Stimulated activated CD8-positive, alpha-beta memory T cell treated with anti-CD3 and anti-CD28 coated beads, Interleukin-15, amount 100 ng/mL, for 4 hours (primary cell): Measurements from ENCODE around the gene PRCD.

ENCODE experiments used
- DNase-seq, 2 donors: peaks; one replicate each; pipeline ENCODE4 v3.0.0-alpha.2; 2020; ENCODE audit warnings: low read depth in 2 of 2

The PRCD gene

GRCh38 chr17:76540381-76541300, 797 bp downstream of the PRCD start:
- no peak for DNase-seq

GRCh38 chr17:76541739-76542454, 2.1 kb downstream of the PRCD start:
- no peak for DNase-seq

- no peak for DNase-seq
Measured at GRCh38 chr17:76542566-76542971, 2.7 kb downstream of the PRCD start.

- DNase-seq, result no peak
Measured at GRCh38 chr17:76542984-76543383, 3.1 kb downstream of the PRCD start.

GRCh38 chr17:76543482-76543825, 3.6 kb downstream of the PRCD start:
- no peak for DNase-seq

- no peak for DNase-seq
Measured at GRCh38 chr17:76543826-76544545, 4.1 kb downstream of the PRCD start.

GRCh38 chr17:76544546-76545365, 4.9 kb downstream of the PRCD start:
- no peak for DNase-seq

GRCh38 chr17:76545918-76546555, 6.2 kb downstream of the PRCD start:
- no peak for DNase-seq

GRCh38 chr17:76546556-76547182, 6.8 kb downstream of the PRCD start:
- no peak for DNase-seq

GRCh38 chr17:76547183-76547641, 7.4 kb downstream of the PRCD start:
- DNase-seq, result peak in 1 of 2 donors; percentile 37

GRCh38 chr17:76547642-76548202, 7.9 kb downstream of the PRCD start:
- DNase-seq, result no peak

- no peak for DNase-seq
Measured at GRCh38 chr17:76548378-76549214, 8.8 kb downstream of the PRCD start.

GRCh38 chr17:76549215-76549518, 9.3 kb downstream of the PRCD start:
- DNase-seq, result no peak

- no peak for DNase-seq
Measured at GRCh38 chr17:76549539-76549938, 9.7 kb downstream of the PRCD start.

- no peak for DNase-seq
Measured at GRCh38 chr17:76550712-76551615, 11.1 kb downstream of the PRCD start.

GRCh38 chr17:76551685-76552084, 11.8 kb downstream of the PRCD start:
- DNase-seq, result no peak

GRCh38 chr17:76553178-76553908, 13.5 kb downstream of the PRCD start:
- DNase-seq, result no peak

- no peak for DNase-seq
Measured at GRCh38 chr17:76554131-76554530, 14.3 kb downstream of the PRCD start.
